ENCODE results near the gene DGCR6L. TPM values are rescaled to one million over a fixed set of nuclear protein-coding genes. Genes with fewer than 3 reads are reported as not detected.

DGCR6L gene
- total and polyA plus RNA-seq, 10 of the 15 experiments (the other 5 are each of a cell fraction or from before 2014, with no cell fraction given) = 1.6 to 62.8 (median 22.6) TPM

DNA sequence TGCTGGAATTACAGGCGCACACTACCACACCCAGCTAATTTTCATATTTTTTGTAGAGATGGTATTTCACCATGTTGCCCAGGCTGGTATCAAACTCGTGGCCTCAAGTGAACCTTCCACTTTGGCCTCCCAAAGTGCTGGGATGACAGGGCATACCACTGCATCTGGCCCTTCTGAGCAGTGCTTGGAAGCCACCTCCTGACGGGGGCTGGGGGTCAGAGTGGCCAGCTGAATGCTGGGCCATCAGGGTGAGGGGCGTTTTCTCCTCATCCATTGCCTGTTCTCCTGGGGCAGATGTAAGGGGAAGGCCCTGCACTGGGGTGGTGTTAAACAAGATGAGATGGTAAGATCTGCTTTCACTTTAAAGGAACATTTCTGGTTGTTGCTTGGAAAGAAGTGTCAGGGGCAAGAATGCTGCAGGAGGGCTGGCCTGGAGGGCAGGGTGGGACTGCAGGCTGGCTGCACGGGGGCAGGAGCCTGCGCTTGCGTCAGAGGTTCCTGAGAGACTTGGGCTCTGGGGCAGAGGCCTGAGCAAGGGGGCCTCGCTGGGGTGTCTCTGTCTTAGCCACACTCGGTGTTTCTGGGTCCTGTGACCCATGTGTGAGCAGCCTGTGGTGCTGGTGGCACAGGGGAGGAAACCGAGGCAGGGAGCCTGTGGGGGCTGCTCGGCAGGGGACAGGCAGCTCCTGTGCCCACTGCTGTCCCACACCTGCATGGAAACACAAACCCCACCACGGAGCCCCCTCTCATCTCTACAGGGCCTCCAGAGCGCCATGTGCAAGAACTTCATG is 17.2 kb downstream of the DGCR6L start:
- no peak overlapping the region for H2AFZ ChIP-seq (ENCODE audit: control insufficient read depth, low read depth, low read length)
- in situ Hi-C loops (cut with MboI) = no loop called here
- no peaks in the 10 kb centered on the region for H3K9me3 ChIP-seq (replicated peaks; ENCODE audit: control insufficient read depth, insufficient read depth, low read length)
- BruUV-seq (replicated peaks) = no TSS peak
- no peak for FAIRE-seq
- RAD21 ChIA-PET (ENCODE audit: unreplicated experiment) = no interaction called here
- intact Hi-C loops (cut with micrococcal nuclease; ENCODE audit: unreplicated experiment) = no loop called here
- no peaks in the 10 kb centered on the region for H3K4me1 ChIP-seq (ENCODE audit: control insufficient read depth, insufficient read depth, low read length)
- no peak overlapping the region for H3K4me3 ChIP-seq
- no peaks in the 10 kb centered on the region for H4K20me1 ChIP-seq (ENCODE audit: control insufficient read depth, insufficient read depth)
- no peak overlapping the region for H3K4me2 ChIP-seq (ENCODE audit: control insufficient read depth, insufficient read depth)
- no peaks in the 10 kb centered on the region for H3K79me2 ChIP-seq (ENCODE audit: control insufficient read depth, insufficient read depth, low read length)
- 17% methylated on average over 13 of the region's 13 CpGs for WGBS (ENCODE audit: insufficient coverage, insufficient replicate concordance, low lambda C conversion rate, missing lambda C conversion rate)
- no peak overlapping the region for H3K9ac ChIP-seq (ENCODE audit: control insufficient read depth, insufficient read depth, low read length)
- H3K36me3 ChIP-seq (ENCODE audit: control insufficient read depth in 2 of 2, insufficient read depth in 2 of 2, low read length in 1 of 2) = no peaks in the 10 kb centered on the region
- SMC1A ChIA-PET (ENCODE audit: uncharacterized antibody, unreplicated experiment) = no interaction called here
- no peak for TF ChIP-seq NFXL1 (IDR thresholded peaks at IDR 0.05; ENCODE audit: borderline replicate concordance)
- TF ChIP-seq, protein P1, sequence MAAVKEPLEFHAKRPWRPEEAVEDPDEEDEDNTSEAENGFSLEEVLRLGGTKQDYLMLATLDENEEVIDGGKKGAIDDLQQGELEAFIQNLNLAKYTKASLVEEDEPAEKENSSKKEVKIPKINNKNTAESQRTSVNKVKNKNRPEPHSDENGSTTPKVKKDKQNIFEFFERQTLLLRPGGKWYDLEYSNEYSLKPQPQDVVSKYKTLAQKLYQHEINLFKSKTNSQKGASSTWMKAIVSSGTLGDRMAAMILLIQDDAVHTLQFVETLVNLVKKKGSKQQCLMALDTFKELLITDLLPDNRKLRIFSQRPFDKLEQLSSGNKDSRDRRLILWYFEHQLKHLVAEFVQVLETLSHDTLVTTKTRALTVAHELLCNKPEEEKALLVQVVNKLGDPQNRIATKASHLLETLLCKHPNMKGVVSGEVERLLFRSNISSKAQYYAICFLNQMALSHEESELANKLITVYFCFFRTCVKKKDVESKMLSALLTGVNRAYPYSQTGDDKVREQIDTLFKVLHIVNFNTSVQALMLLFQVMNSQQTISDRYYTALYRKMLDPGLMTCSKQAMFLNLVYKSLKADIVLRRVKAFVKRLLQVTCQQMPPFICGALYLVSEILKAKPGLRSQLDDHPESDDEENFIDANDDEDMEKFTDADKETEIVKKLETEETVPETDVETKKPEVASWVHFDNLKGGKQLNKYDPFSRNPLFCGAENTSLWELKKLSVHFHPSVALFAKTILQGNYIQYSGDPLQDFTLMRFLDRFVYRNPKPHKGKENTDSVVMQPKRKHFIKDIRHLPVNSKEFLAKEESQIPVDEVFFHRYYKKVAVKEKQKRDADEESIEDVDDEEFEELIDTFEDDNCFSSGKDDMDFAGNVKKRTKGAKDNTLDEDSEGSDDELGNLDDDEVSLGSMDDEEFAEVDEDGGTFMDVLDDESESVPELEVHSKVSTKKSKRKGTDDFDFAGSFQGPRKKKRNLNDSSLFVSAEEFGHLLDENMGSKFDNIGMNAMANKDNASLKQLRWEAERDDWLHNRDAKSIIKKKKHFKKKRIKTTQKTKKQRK (IDR thresholded peaks at IDR 0.05; ENCODE audit: low read depth, low read length) = no peak
- TF ChIP-seq ZBTB40 (IDR thresholded peaks at IDR 0.05; ENCODE audit: borderline replicate concordance) = no peak
- no peak for TF ChIP-seq NBN (IDR thresholded peaks at IDR 0.05)
- no peak for TF ChIP-seq BCL11A (IDR thresholded peaks at IDR 0.05; ENCODE audit: low read depth, low read length)
- no peak for TF ChIP-seq ZNF217 (IDR thresholded peaks at IDR 0.05)
- no peak for TF ChIP-seq MYC (IDR thresholded peaks at IDR 0.05; ENCODE audit: insufficient read depth, insufficient read length, insufficient replicate concordance, low read length, severe bottlenecking)
- no peak for TF ChIP-seq TARDBP (IDR thresholded peaks at IDR 0.05; ENCODE audit: borderline replicate concordance)
- TF ChIP-seq JUND (IDR thresholded peaks at IDR 0.05; ENCODE audit: low read depth, low read length) = no peak
- no peak for TF ChIP-seq ZNF274 (IDR thresholded peaks at IDR 0.05; ENCODE audit: insufficient read depth, insufficient read length)
- TF ChIP-seq ZNF24 (IDR thresholded peaks at IDR 0.05) = no peak
- CTCF ChIA-PET = no interaction called here
- no peak for ATAC-seq
- no peak overlapping the region for H3K27ac ChIP-seq (ENCODE audit: control insufficient read depth, insufficient read depth)
- no peak for DNase-seq (ENCODE audit: low read depth, low spot score)
- no peaks in the 10 kb centered on the region; a peak in 2 of 4 replicates for H3K27me3 ChIP-seq (replicated peaks in 1 of 2; ENCODE audit: control insufficient read depth in 2 of 2, insufficient read depth in 2 of 2, low read length in 1 of 2)
- POLR2A ChIA-PET = no interaction called here

Data from GM12878 (cell line).